GM23338 (cell line): Measurements from ENCODE around the gene MEGF10. TPM values are rescaled to one million over a fixed set of nuclear protein-coding genes. Genes with fewer than 3 reads are reported as not detected.

Experiments
- ATAC-seq: fragments of 200-7000 bp; cut with Tn5 transposase; 3 replicates; pipeline ENCODE4 v1.9.1; 2020
- DNase-seq: peaks from one replicate; pipeline ENCODE4 v3.0.0-alpha.2; 2015; ENCODE audit warnings: low spot score
- H2AFZ ChIP-seq: fragments of 200-600 bp; sonication (generic); 2 replicates; pipeline ENCODE4 v1.8.0; 2016; ENCODE audit warnings: antibody characterized with exemption, mild to moderate bottlenecking, moderate library complexity
- H3F3A ChIP-seq: fragments of 200-600 bp; sonication (generic); replicated peaks from 2 replicates; pipeline ENCODE4 v1.8.0; 2017; ENCODE audit warnings: antibody characterized with exemption, mixed run types, low read depth
- H3K27ac ChIP-seq: fragments of 200-600 bp; sonication (generic); 2 replicates; pipeline ENCODE4 v1.6.1; 2016; ENCODE audit warnings: low read depth
- H3K27me3 ChIP-seq: fragments of 200-600 bp; sonication (generic); 2 replicates; pipeline ENCODE4 v1.8.0; 2016; ENCODE audit warnings: mild to moderate bottlenecking, mixed run types, moderate library complexity; ENCODE audit not compliant: insufficient read depth
- H3K36me3 ChIP-seq: fragments of 200-600 bp; sonication (generic); 2 replicates; pipeline ENCODE4 v1.8.0; 2016; ENCODE audit warnings: mild to moderate bottlenecking; ENCODE audit not compliant: insufficient read depth
- H3K4me1 ChIP-seq: fragments of 200-600 bp; sonication (generic); 2 replicates; pipeline ENCODE4 v1.8.0; 2016; ENCODE audit warnings: mild to moderate bottlenecking, moderate library complexity; ENCODE audit not compliant: insufficient read depth
- H3K4me2 ChIP-seq: fragments of 200-600 bp; sonication (generic); 2 replicates; pipeline ENCODE4 v1.7.1; 2017; ENCODE audit warnings: mixed run types
- H3K4me3 ChIP-seq: fragments of 200-600 bp; sonication (generic); 2 replicates; pipeline ENCODE4 v1.6.1; 2016; ENCODE audit warnings: mixed run types
- H3K79me2 ChIP-seq: fragments of 200-600 bp; sonication (generic); replicated peaks from 2 replicates; pipeline ENCODE4 v1.8.0; 2017; ENCODE audit warnings: mild to moderate bottlenecking; ENCODE audit not compliant: insufficient read depth
- H3K9me2 ChIP-seq: fragments of 200-600 bp; sonication (generic); 2 replicates; pipeline ENCODE4 v1.8.0; 2017; ENCODE audit not compliant: insufficient read depth
- H4K20me1 ChIP-seq: fragments of 200-600 bp; sonication (generic); replicated peaks from 2 replicates; pipeline ENCODE4 v1.8.0; 2017; ENCODE audit warnings: mild to moderate bottlenecking; ENCODE audit not compliant: insufficient read depth
- H3K27ac Mint-ChIP-seq: 2 replicates; pipeline ENCODE4 v1.8.0; 2020; ENCODE audit warnings: inconsistent platforms, mild to moderate bottlenecking, moderate library complexity, mixed read lengths
- H3K27me3 Mint-ChIP-seq: 3 replicates; pipeline ENCODE4 v1.8.0; 2022; ENCODE audit warnings: low read depth, mild to moderate bottlenecking, moderate library complexity, mixed read lengths, inconsistent platforms; ENCODE audit not compliant: insufficient read depth, poor library complexity
- H3K36me3 Mint-ChIP-seq: 3 replicates; pipeline ENCODE4 v1.8.0; 2021; ENCODE audit warnings: low read depth, mild to moderate bottlenecking, inconsistent platforms, moderate library complexity, mixed read lengths
- H3K4me1 Mint-ChIP-seq: 3 replicates; pipeline ENCODE4 v1.8.0; 2020; ENCODE audit warnings: mild to moderate bottlenecking, inconsistent platforms, mixed read lengths
- H3K4me3 Mint-ChIP-seq: 3 replicates; pipeline ENCODE4 v1.8.0; 2021; ENCODE audit warnings: moderate library complexity, mild to moderate bottlenecking, inconsistent platforms, mixed read lengths
- H3K9me3 Mint-ChIP-seq: 3 replicates; pipeline ENCODE4 v1.8.0; 2020; ENCODE audit warnings: moderate library complexity, mild to moderate bottlenecking, inconsistent platforms, mixed read lengths
- CREB1 ChIP-seq: fragments of 250-450 bp; sonication (Bioruptor Pico); IDR thresholded peaks from 2 replicates; pipeline ENCODE4 v1.5.0; 2020; ENCODE audit warnings: low read depth, mild to moderate bottlenecking, moderate library complexity
- EZH2 ChIP-seq: fragments of 200-600 bp; sonication (generic); IDR thresholded peaks from one replicate; pipeline ENCODE4 v1.8.0; 2017; ENCODE audit warnings: antibody characterized with exemption, mild to moderate bottlenecking, low read depth; ENCODE audit not compliant: unreplicated experiment
- EZH2phosphoT487 ChIP-seq: fragments of 200-600 bp; sonication (generic); IDR thresholded peaks from one replicate; pipeline ENCODE4 v1.8.1; 2018; ENCODE audit warnings: antibody characterized with exemption; ENCODE audit not compliant: unreplicated experiment
- JUNB ChIP-seq: IDR thresholded peaks from one replicate; pipeline ENCODE4 v1.6.1; 2016; ENCODE audit warnings: antibody characterized with exemption; ENCODE audit not compliant: unreplicated experiment
- NANOG ChIP-seq: IDR thresholded peaks from 2 replicates; pipeline ENCODE4 v1.6.1; 2016; ENCODE audit warnings: antibody characterized with exemption, borderline replicate concordance
- POLR2AphosphoS5 ChIP-seq: IDR thresholded peaks from 2 replicates; pipeline ENCODE4 v1.6.1; 2016; ENCODE audit warnings: antibody characterized with exemption, low read depth
- STAT1 ChIP-seq: IDR thresholded peaks from one replicate; pipeline ENCODE4 v1.6.1; 2016; ENCODE audit warnings: antibody characterized with exemption; ENCODE audit not compliant: unreplicated experiment
- ZNF114 ChIP-seq: fragments of 250-450 bp; sonication (Bioruptor Pico); IDR thresholded peaks from 2 replicates; pipeline ENCODE4 v1.5.0; 2020; ENCODE audit warnings: mild to moderate bottlenecking, moderate library complexity
- ZNF331 ChIP-seq: fragments of 250-450 bp; sonication (Bioruptor Pico); IDR thresholded peaks from 2 replicates; pipeline ENCODE4 v1.5.0; 2020; ENCODE audit warnings: low read depth, mild to moderate bottlenecking, moderate library complexity
- polyA plus RNA-seq: library from polyadenylated mRNA; unstranded; fragments of >200 nt; fragmentation: Nextera tagmentation; extraction: Ambion mirVana; gene quantifications from 2 replicates; pipeline ENCODE4 v1.2.1, GENCODE V29; 2016
- total RNA-seq: library from RNA; depleted of rRNA; stranded (reverse); fragments of >200 nt; shearing (Covaris generic); gene quantifications from 2 replicates; pipeline ENCODE4 v1.2.3, GENCODE V29; 2014
- TF ChIP-seq, protein P1 (sequence below): IDR thresholded peaks from 2 replicates; pipeline ENCODE4 v1.6.1; 2016; ENCODE audit warnings: antibody characterized with exemption
- TF ChIP-seq, protein P2 (sequence below): IDR thresholded peaks from one replicate; pipeline ENCODE4 v1.6.1; 2018; ENCODE audit warnings: antibody characterized with exemption; ENCODE audit not compliant: unreplicated experiment
- TF ChIP-seq, protein P3 (sequence below): fragments of 250-450 bp; sonication (Bioruptor Pico); IDR thresholded peaks from 2 replicates; pipeline ENCODE4 v1.5.0; 2020; ENCODE audit warnings: mild to moderate bottlenecking, moderate library complexity
- TF ChIP-seq, protein P4 (sequence below), 2 experiments: fragments of 200-600 bp in 1 of 2; sonication (generic) in 1 of 2; conservative IDR thresholded peaks; 2 replicates each; pipeline versions ENCODE4 v1.5.1 to v1.6.1; 2016 to 2017; ENCODE audit warnings: antibody characterized with exemption in 2 of 2, low read depth in 2 of 2, mild to moderate bottlenecking in 2 of 2, moderate library complexity in 1 of 2

The MEGF10 gene
- total and polyA plus RNA-seq, 2 experiments from 2014 or later: 4.5 to 28.3 TPM

DNA sequence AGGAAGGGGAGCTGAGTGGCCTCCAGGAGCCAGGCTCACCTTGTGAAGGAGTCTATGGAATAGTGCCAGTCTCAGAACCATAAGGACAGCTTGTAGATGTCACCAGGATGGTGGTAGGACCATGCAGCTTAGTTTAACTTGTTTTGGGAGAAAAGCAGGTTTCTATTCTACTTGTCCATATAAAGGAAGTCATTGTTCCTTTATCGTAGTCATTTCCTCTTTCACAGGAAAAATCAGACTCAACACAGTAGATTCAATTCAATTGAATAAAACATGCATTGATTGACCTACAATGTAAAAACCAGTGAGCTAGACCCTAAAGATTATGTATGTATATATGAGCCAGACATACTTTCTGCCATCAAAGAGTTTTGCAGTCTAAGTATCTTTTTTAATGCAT, 53.3 kb downstream of the MEGF10 start:
- Histone ChIP-seq H3K4me2 (no peak overlapping the region), H3K27me3 (no peaks in the 10 kb centered on the region), H3K79me2 (no peaks in the 10 kb centered on the region), H3K36me3 (peaks cover 4% of the 10 kb centered on the region; the same call in 1 of the 2 replicates), H3F3A (no peaks in the 10 kb centered on the region), H2AFZ (no peak overlapping the region), H3K27ac (no peak overlapping the region), H3K4me3 (no peak overlapping the region), H3K4me1 (peaks cover 24% of the 10 kb centered on the region), H4K20me1 (no peaks in the 10 kb centered on the region), H3K9me2 (no peaks in the 10 kb centered on the region)
- Mint-ChIP-seq H3K4me3 (no peak overlapping the region), H3K36me3 (peaks cover 55% of the 10 kb centered on the region), H3K9me3 (no peaks in the 10 kb centered on the region; the same call in 2 of the 3 replicates), H3K27me3 (peaks cover 2% of the 10 kb centered on the region), H3K27ac (peak overlapping the region; percentile 36; the same call in 1 of the 2 replicates), H3K4me1 (peaks cover 38% of the 10 kb centered on the region)
- DNase-seq (no peak), ATAC-seq (no peak)
- TF ChIP-seq EZH2phosphoT487 (no peak), CREB1 (CRISPR knock-in tag) (no peak), EZH2 (no peak), JUNB (no peak), ZNF114 (no peak), NANOG (no peak), ZNF331 (CRISPR knock-in tag) (no peak), STAT1 (no peak), POLR2AphosphoS5 (no peak)
- TF ChIP-seq, protein P1, sequence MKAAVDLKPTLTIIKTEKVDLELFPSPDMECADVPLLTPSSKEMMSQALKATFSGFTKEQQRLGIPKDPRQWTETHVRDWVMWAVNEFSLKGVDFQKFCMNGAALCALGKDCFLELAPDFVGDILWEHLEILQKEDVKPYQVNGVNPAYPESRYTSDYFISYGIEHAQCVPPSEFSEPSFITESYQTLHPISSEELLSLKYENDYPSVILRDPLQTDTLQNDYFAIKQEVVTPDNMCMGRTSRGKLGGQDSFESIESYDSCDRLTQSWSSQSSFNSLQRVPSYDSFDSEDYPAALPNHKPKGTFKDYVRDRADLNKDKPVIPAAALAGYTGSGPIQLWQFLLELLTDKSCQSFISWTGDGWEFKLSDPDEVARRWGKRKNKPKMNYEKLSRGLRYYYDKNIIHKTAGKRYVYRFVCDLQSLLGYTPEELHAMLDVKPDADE: no peak
- TF ChIP-seq, protein P2, sequence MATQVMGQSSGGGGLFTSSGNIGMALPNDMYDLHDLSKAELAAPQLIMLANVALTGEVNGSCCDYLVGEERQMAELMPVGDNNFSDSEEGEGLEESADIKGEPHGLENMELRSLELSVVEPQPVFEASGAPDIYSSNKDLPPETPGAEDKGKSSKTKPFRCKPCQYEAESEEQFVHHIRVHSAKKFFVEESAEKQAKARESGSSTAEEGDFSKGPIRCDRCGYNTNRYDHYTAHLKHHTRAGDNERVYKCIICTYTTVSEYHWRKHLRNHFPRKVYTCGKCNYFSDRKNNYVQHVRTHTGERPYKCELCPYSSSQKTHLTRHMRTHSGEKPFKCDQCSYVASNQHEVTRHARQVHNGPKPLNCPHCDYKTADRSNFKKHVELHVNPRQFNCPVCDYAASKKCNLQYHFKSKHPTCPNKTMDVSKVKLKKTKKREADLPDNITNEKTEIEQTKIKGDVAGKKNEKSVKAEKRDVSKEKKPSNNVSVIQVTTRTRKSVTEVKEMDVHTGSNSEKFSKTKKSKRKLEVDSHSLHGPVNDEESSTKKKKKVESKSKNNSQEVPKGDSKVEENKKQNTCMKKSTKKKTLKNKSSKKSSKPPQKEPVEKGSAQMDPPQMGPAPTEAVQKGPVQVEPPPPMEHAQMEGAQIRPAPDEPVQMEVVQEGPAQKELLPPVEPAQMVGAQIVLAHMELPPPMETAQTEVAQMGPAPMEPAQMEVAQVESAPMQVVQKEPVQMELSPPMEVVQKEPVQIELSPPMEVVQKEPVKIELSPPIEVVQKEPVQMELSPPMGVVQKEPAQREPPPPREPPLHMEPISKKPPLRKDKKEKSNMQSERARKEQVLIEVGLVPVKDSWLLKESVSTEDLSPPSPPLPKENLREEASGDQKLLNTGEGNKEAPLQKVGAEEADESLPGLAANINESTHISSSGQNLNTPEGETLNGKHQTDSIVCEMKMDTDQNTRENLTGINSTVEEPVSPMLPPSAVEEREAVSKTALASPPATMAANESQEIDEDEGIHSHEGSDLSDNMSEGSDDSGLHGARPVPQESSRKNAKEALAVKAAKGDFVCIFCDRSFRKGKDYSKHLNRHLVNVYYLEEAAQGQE: no peak
- TF ChIP-seq, protein P3, sequence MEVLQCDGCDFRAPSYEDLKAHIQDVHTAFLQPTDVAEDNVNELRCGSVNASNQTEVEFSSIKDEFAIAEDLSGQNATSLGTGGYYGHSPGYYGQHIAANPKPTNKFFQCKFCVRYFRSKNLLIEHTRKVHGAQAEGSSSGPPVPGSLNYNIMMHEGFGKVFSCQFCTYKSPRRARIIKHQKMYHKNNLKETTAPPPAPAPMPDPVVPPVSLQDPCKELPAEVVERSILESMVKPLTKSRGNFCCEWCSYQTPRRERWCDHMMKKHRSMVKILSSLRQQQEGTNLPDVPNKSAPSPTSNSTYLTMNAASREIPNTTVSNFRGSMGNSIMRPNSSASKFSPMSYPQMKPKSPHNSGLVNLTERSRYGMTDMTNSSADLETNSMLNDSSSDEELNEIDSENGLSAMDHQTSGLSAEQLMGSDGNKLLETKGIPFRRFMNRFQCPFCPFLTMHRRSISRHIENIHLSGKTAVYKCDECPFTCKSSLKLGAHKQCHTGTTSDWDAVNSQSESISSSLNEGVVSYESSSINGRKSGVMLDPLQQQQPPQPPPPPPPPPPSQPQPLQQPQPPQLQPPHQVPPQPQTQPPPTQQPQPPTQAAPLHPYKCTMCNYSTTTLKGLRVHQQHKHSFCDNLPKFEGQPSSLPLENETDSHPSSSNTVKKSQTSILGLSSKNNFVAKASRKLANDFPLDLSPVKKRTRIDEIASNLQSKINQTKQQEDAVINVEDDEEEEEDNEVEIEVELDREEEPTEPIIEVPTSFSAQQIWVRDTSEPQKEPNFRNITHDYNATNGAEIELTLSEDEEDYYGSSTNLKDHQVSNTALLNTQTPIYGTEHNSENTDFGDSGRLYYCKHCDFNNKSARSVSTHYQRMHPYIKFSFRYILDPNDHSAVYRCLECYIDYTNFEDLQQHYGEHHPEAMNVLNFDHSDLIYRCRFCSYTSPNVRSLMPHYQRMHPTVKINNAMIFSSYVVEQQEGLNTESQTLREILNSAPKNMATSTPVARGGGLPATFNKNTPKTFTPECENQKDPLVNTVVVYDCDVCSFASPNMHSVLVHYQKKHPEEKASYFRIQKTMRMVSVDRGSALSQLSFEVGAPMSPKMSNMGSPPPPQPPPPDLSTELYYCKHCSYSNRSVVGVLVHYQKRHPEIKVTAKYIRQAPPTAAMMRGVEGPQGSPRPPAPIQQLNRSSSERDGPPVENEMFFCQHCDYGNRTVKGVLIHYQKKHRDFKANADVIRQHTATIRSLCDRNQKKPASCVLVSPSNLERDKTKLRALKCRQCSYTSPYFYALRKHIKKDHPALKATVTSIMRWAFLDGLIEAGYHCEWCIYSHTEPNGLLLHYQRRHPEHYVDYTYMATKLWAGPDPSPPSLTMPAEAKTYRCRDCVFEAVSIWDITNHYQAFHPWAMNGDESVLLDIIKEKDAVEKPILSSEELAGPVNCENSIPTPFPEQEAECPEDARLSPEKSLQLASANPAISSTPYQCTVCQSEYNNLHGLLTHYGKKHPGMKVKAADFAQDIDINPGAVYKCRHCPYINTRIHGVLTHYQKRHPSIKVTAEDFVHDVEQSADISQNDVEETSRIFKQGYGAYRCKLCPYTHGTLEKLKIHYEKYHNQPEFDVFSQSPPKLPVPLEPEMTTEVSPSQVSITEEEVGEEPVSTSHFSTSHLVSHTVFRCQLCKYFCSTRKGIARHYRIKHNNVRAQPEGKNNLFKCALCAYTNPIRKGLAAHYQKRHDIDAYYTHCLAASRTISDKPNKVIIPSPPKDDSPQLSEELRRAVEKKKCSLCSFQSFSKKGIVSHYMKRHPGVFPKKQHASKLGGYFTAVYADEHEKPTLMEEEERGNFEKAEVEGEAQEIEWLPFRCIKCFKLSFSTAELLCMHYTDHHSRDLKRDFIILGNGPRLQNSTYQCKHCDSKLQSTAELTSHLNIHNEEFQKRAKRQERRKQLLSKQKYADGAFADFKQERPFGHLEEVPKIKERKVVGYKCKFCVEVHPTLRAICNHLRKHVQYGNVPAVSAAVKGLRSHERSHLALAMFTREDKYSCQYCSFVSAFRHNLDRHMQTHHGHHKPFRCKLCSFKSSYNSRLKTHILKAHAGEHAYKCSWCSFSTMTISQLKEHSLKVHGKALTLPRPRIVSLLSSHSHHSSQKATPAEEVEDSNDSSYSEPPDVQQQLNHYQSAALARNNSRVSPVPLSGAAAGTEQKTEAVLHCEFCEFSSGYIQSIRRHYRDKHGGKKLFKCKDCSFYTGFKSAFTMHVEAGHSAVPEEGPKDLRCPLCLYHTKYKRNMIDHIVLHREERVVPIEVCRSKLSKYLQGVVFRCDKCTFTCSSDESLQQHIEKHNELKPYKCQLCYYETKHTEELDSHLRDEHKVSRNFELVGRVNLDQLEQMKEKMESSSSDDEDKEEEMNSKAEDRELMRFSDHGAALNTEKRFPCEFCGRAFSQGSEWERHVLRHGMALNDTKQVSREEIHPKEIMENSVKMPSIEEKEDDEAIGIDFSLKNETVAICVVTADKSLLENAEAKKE (CRISPR knock-in tag): no peak
- TF ChIP-seq, protein P4, sequence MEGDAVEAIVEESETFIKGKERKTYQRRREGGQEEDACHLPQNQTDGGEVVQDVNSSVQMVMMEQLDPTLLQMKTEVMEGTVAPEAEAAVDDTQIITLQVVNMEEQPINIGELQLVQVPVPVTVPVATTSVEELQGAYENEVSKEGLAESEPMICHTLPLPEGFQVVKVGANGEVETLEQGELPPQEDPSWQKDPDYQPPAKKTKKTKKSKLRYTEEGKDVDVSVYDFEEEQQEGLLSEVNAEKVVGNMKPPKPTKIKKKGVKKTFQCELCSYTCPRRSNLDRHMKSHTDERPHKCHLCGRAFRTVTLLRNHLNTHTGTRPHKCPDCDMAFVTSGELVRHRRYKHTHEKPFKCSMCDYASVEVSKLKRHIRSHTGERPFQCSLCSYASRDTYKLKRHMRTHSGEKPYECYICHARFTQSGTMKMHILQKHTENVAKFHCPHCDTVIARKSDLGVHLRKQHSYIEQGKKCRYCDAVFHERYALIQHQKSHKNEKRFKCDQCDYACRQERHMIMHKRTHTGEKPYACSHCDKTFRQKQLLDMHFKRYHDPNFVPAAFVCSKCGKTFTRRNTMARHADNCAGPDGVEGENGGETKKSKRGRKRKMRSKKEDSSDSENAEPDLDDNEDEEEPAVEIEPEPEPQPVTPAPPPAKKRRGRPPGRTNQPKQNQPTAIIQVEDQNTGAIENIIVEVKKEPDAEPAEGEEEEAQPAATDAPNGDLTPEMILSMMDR (conservative IDR thresholded peaks at IDR 0.05; ENCODE audit: low read depth in 2 of 2): no peak
